GM13976 (cell line): ENCODE results near the gene LPO.
A peak's percentile ranks its signal among the peaks of the same experiment; 100 is the strongest.

Source experiments
- DNase-seq: peaks from one replicate; pipeline ENCODE4 v3.0.0; 2012; ENCODE audit warnings: low spot score
- CTCF ChIP-seq: IDR thresholded peaks from 2 replicates; pipeline ENCODE4 v1.5.1; 2012; ENCODE audit warnings: borderline replicate concordance, mild to moderate bottlenecking; ENCODE audit not compliant: insufficient read depth; ENCODE audit errors: extremely low read depth, missing control alignments, control extremely low read depth
- in situ Hi-C: fragments of 300-500 bp; cut with MboI; formaldehyde crosslinking; loops from one replicate; pipeline ENCODE4 v1.12.0; 2022; ENCODE audit warnings: low sequenced_read_pairs, mixed read lengths, inconsistent platforms; ENCODE audit not compliant: unreplicated experiment

The LPO gene

GRCh38 chr17:58276423-58276822, 38.0 kb downstream of the LPO start:
- no peak for TF ChIP-seq CTCF
- in situ Hi-C loops = no loop called here
- DNase-seq = no peak

- peak; percentile 30 for TF ChIP-seq CTCF
- in situ Hi-C loops = no loop called here
- peak; percentile 66 for DNase-seq
Observed at GRCh38 chr17:58277107-58277801, 38.9 kb downstream of the LPO start.

GRCh38 chr17:58277802-58278595, 39.6 kb downstream of the LPO start:
- TF ChIP-seq CTCF = no peak
- peak; percentile 39 for DNase-seq
- in situ Hi-C loops = no loop called here

- DNase-seq = peak; percentile 49
- no peak for TF ChIP-seq CTCF
- in situ Hi-C loops = no loop called here
Observed at GRCh38 chr17:58278661-58279015, 40.3 kb downstream of the LPO start.

GRCh38 chr17:58279016-58279711, 40.8 kb downstream of the LPO start:
- in situ Hi-C loops = no loop called here
- TF ChIP-seq CTCF = no peak
- no peak for DNase-seq

GRCh38 chr17:58279736-58280479, 41.5 kb downstream of the LPO start:
- in situ Hi-C loops = no loop called here
- no peak for TF ChIP-seq CTCF
- peak; percentile 33 for DNase-seq
